ENCODE data around the gene VWA3A. TPM values are rescaled to one million over a fixed set of nuclear protein-coding genes. Genes with fewer than 3 reads are reported as not detected.
A peak's percentile ranks its signal among the peaks of the same experiment; 100 is the strongest.

Gene VWA3A
- total and polyA plus RNA-seq, 7 donors, result 0.03 to 0.15 (median 0.12) TPM; not detected in 4

GRCh38 chr16:22184615-22184968 lies 92.3 kb downstream of the VWA3A start:
- DNase-seq, result no peak
- Histone ChIP-seq H3K4me1 (peaks cover 13% of the 10 kb centered on the region), H3K4me3 (no peak overlapping the region), H3K27ac (no peak overlapping the region), H3K9me3 (no peaks in the 10 kb centered on the region), H3K27me3 (ENCODE audit: insufficient read depth in 3 of 3, low read length in 2 of 3) (no peaks in the 10 kb centered on the region), H3K36me3 (ENCODE audit: insufficient read depth in 1 of 2, low read depth in 1 of 2) (no peaks in the 10 kb centered on the region)
- no peak for TF ChIP-seq CTCF (IDR thresholded peaks at IDR 0.05)
- intact Hi-C loops (cut with DNase I), result loop anchor here in 1 of 2 donors (10.0 kb wide), 1 partner anchor 230 kb away; the partner anchor contains the start of gene UQCRC2
- ATAC-seq, result no peak
- WGBS, 3 donors, result 91 to 96% (median 94%) methylated on average over 6 of the region's 6 CpGs

- H3K36me3 ChIP-seq (ENCODE audit: insufficient read depth in 1 of 2, low read depth in 1 of 2), result no peaks in the 10 kb centered on the region
- H3K27ac ChIP-seq, result no peak overlapping the region
- H3K4me3 ChIP-seq, result no peak overlapping the region
- no peaks in the 10 kb centered on the region for H3K9me3 ChIP-seq
- DNase-seq (no peak), ATAC-seq (no peak)
- H3K27me3 ChIP-seq (ENCODE audit: insufficient read depth in 3 of 3, low read length in 2 of 3), result no peaks in the 10 kb centered on the region
- TF ChIP-seq CTCF (IDR thresholded peaks at IDR 0.05), result no peak
- intact Hi-C loops (cut with DNase I), result loop anchor here (2.0 to 10.0 kb wide), 5 partner anchors 99 to 234 kb away; partner anchors contain the start of genes PDZD9 (in 2 of the 2) and UQCRC2 (in 2 of the 2)
- 71 to 80% (median 73%) methylated on average over 3 of the region's 3 CpGs for WGBS, 3 donors
- peaks cover 16% of the 10 kb centered on the region for H3K4me1 ChIP-seq
Observed at GRCh38 chr16:22186517-22186916, 94.2 kb downstream of the VWA3A start.

- TF ChIP-seq CTCF (IDR thresholded peaks at IDR 0.05), result no peak
- DNase-seq (no peak), ATAC-seq (no peak)
- Histone ChIP-seq H3K27me3 (ENCODE audit: insufficient read depth in 3 of 3, low read length in 2 of 3) (no peaks in the 10 kb centered on the region), H3K4me1 (peaks cover 24% of the 10 kb centered on the region), H3K4me3 (no peak overlapping the region), H3K9me3 (no peaks in the 10 kb centered on the region), H3K36me3 (ENCODE audit: insufficient read depth in 1 of 2, low read depth in 1 of 2) (no peaks in the 10 kb centered on the region), H3K27ac (no peak overlapping the region)
- intact Hi-C loops (cut with DNase I), result loop anchor here (5.0 to 10.0 kb wide), 4 partner anchors 101 to 236 kb away; partner anchors contain the start of genes UQCRC2 (in 2 of the 2) and PDZD9 (in 1 of the 2)
- 72 to 76% (median 75%) methylated on average over 2 of the region's 2 CpGs for WGBS, 3 donors
Observed at GRCh38 chr16:22188267-22188594, 95.9 kb downstream of the VWA3A start.

- 27 to 32% (median 30%) methylated on average over 8 of the region's 8 CpGs for WGBS, 3 donors
- H3K27me3 ChIP-seq (ENCODE audit: insufficient read depth in 3 of 3, low read length in 2 of 3), result no peaks in the 10 kb centered on the region
- no peak overlapping the region for H3K4me3 ChIP-seq
- ATAC-seq (no peak), DNase-seq (peak; percentile 51 to 74)
- H3K36me3 ChIP-seq (ENCODE audit: insufficient read depth in 1 of 2, low read depth in 1 of 2), result no peaks in the 10 kb centered on the region
- H3K27ac ChIP-seq, result peak overlapping the region; percentile 90
- TF ChIP-seq CTCF (IDR thresholded peaks at IDR 0.05), result peak; percentile 81
- no peaks in the 10 kb centered on the region for H3K9me3 ChIP-seq
- intact Hi-C loops (cut with DNase I), result loop anchor here (5.0 to 10.0 kb wide), 4 partner anchors 102 to 237 kb away; partner anchors contain the start of genes UQCRC2 (in 2 of the 2) and PDZD9 (in 1 of the 2)
- H3K4me1 ChIP-seq, result peaks cover 24% of the 10 kb centered on the region
Observed at GRCh38 chr16:22188595-22189442, 96.5 kb downstream of the VWA3A start.

Measured in psoas muscle (tissue), 8 donors.